H9 (cell line): ENCODE measurements around the gene C1orf159. TPM values are rescaled to one million over a fixed set of nuclear protein-coding genes. Genes with fewer than 3 reads are reported as not detected.

ENCODE experiments used
- DNase-seq: peaks from one replicate; pipeline ENCODE4 v3.0.0-alpha.2; 2017
- H2AFZ ChIP-seq: one replicate; pipeline ENCODE4 v1.6.1; 2013; ENCODE audit warnings: mild to moderate bottlenecking, low read length, control low read depth, moderate library complexity
- H2AK5ac ChIP-seq: 2 replicates; pipeline ENCODE4 v1.6.1; 2013; ENCODE audit warnings: low read length, control low read depth, mixed read lengths; ENCODE audit not compliant: insufficient read length
- H2BK120ac ChIP-seq: one replicate; pipeline ENCODE4 v1.6.1; 2013; ENCODE audit warnings: low read depth, mild to moderate bottlenecking, low read length, control low read depth, inconsistent platforms; ENCODE audit not compliant: poor library complexity, severe bottlenecking
- H2BK12ac ChIP-seq: 2 replicates; pipeline ENCODE4 v1.6.1; 2013; ENCODE audit warnings: low read length, control low read depth, mixed read lengths, low read depth; ENCODE audit not compliant: insufficient read length
- H2BK15ac ChIP-seq: 2 replicates; pipeline ENCODE4 v1.6.1; 2013; ENCODE audit warnings: low read depth, low read length, control low read depth
- H2BK20ac ChIP-seq: one replicate; pipeline ENCODE4 v1.6.1; 2013; ENCODE audit warnings: low read depth, mild to moderate bottlenecking, low read length, control low read depth, inconsistent platforms; ENCODE audit not compliant: poor library complexity, severe bottlenecking
- H2BK5ac ChIP-seq: 2 replicates; pipeline ENCODE4 v1.6.1; 2013; ENCODE audit warnings: low read length, control low read depth, mixed read lengths; ENCODE audit not compliant: insufficient read length
- H3K14ac ChIP-seq: 2 replicates; pipeline ENCODE4 v1.6.1; 2013; ENCODE audit warnings: low read length, control low read depth; ENCODE audit not compliant: insufficient read depth
- H3K18ac ChIP-seq: 2 replicates; pipeline ENCODE4 v1.6.1; 2013; ENCODE audit warnings: low read depth, mild to moderate bottlenecking, mixed read lengths, low read length, control low read depth; ENCODE audit not compliant: insufficient read length
- H3K23ac ChIP-seq: 2 replicates; pipeline ENCODE4 v1.6.1; 2013; ENCODE audit warnings: low read length, control low read depth, mixed read lengths, low read depth; ENCODE audit not compliant: insufficient read length
- H3K23me2 ChIP-seq: 2 replicates; pipeline ENCODE4 v1.6.1; 2013; ENCODE audit warnings: low read depth, mild to moderate bottlenecking, mixed read lengths, low read length, control low read depth; ENCODE audit not compliant: insufficient read length, poor library complexity, severe bottlenecking
- H3K27ac ChIP-seq: 2 replicates; pipeline ENCODE4 v1.5.1; 2013; ENCODE audit warnings: low read length, control low read depth, mixed read lengths, low read depth; ENCODE audit not compliant: insufficient read length
- H3K27me3 ChIP-seq: 2 replicates; pipeline ENCODE4 v1.6.1; 2013; ENCODE audit warnings: low read length, control low read depth, inconsistent platforms; ENCODE audit not compliant: insufficient read depth
- H3K4ac ChIP-seq: 2 replicates; pipeline ENCODE4 v1.6.1; 2013; ENCODE audit warnings: low read depth, mild to moderate bottlenecking, control low read depth, inconsistent platforms, low read length, moderate library complexity
- H3K4me1 ChIP-seq: 2 replicates; pipeline ENCODE4 v1.6.1; 2013; ENCODE audit warnings: low read length, control low read depth, inconsistent platforms; ENCODE audit not compliant: insufficient read depth
- H3K4me2 ChIP-seq: 2 replicates; pipeline ENCODE4 v1.6.1; 2013; ENCODE audit warnings: low read length, control low read depth, mixed read lengths; ENCODE audit not compliant: insufficient read length, insufficient read depth
- H3K56ac ChIP-seq: 2 replicates; pipeline ENCODE4 v1.6.1; 2013; ENCODE audit warnings: low read depth, mild to moderate bottlenecking, mixed read lengths, low read length, control low read depth; ENCODE audit not compliant: insufficient read length
- H3K79me1 ChIP-seq: 2 replicates; pipeline ENCODE4 v1.6.1; 2013; ENCODE audit warnings: low read depth, mild to moderate bottlenecking, moderate library complexity, low read length, control low read depth, inconsistent platforms; ENCODE audit not compliant: insufficient read depth, poor library complexity, severe bottlenecking
- H3K79me2 ChIP-seq: 2 replicates; pipeline ENCODE4 v1.6.1; 2013; ENCODE audit warnings: low read length, control low read depth, inconsistent platforms; ENCODE audit not compliant: insufficient read depth
- H3K9ac ChIP-seq: 2 replicates; pipeline ENCODE4 v1.6.1; 2013; ENCODE audit warnings: low read length, control low read depth, mixed read lengths; ENCODE audit not compliant: insufficient read length; ENCODE audit errors: extremely low read depth
- H3K9me3 ChIP-seq: one replicate; pipeline ENCODE4 v1.6.1; 2013; ENCODE audit warnings: low read depth, low read length, inconsistent platforms; ENCODE audit not compliant: control insufficient read depth
- H3T11ph ChIP-seq: one replicate; pipeline ENCODE4 v1.6.1; 2013; ENCODE audit warnings: mild to moderate bottlenecking, low read length, control low read depth, inconsistent platforms
- H4K20me1 ChIP-seq: one replicate; pipeline ENCODE4 v1.6.1; 2013; ENCODE audit not compliant: control insufficient read depth, insufficient read length, insufficient read depth
- H4K5ac ChIP-seq: 2 replicates; pipeline ENCODE4 v1.6.1; 2013; ENCODE audit warnings: low read depth, mild to moderate bottlenecking, mixed read lengths, low read length, control low read depth; ENCODE audit not compliant: insufficient read length
- H4K8ac ChIP-seq: replicated peaks from 2 replicates; pipeline ENCODE4 v1.6.1; 2013; ENCODE audit warnings: low read length, control low read depth, mixed read lengths, low read depth; ENCODE audit not compliant: insufficient read length
- H4K91ac ChIP-seq: 2 replicates; pipeline ENCODE4 v1.6.1; 2013; ENCODE audit warnings: low read depth, mild to moderate bottlenecking, moderate library complexity, mixed read lengths, low read length, control low read depth; ENCODE audit not compliant: insufficient read length
- H3K27ac Mint-ChIP-seq, 3 experiments: 2 replicates in 2 of 3; 3 replicates in 1 of 3; pipeline ENCODE4 v1.8.0; 2020 to 2021; ENCODE audit warnings: mixed read lengths in 3 of 3, mild to moderate bottlenecking in 1 of 3, moderate library complexity in 1 of 3
- H3K27me3 Mint-ChIP-seq: 2 replicates; pipeline ENCODE4 v1.8.0; 2021; ENCODE audit warnings: low read depth, mild to moderate bottlenecking, moderate library complexity, mixed read lengths
- H3K36me3 Mint-ChIP-seq, 3 experiments: 2 replicates in 2 of 3; 3 replicates in 1 of 3; pipeline ENCODE4 v1.8.0; 2020 to 2021; ENCODE audit warnings: low read depth in 3 of 3, mixed read lengths in 3 of 3; ENCODE audit not compliant: insufficient read depth in 1 of 3
- H3K4me1 Mint-ChIP-seq, 2 experiments: 2 replicates each; pipeline ENCODE4 v1.8.0; 2020; ENCODE audit warnings: mixed read lengths in 2 of 2
- H3K4me3 Mint-ChIP-seq, 2 experiments: 2 replicates in 1 of 2; 3 replicates in 1 of 2; pipeline ENCODE4 v1.8.0; 2020 to 2021; ENCODE audit warnings: mild to moderate bottlenecking in 2 of 2, mixed read lengths in 2 of 2, moderate library complexity in 1 of 2
- H3K9me3 Mint-ChIP-seq, 2 experiments: 2 replicates in 1 of 2; 3 replicates in 1 of 2; pipeline ENCODE4 v1.8.0; 2020; ENCODE audit warnings: mild to moderate bottlenecking in 2 of 2, mixed read lengths in 2 of 2, moderate library complexity in 1 of 2
- CTCF ChIP-seq: fragments of 200-600 bp; sonication (generic); conservative IDR thresholded peaks from 3 replicates; pipeline ENCODE4 v1.8.0; 2021; ENCODE audit warnings: antibody characterized with exemption, mild to moderate bottlenecking
- WGBS: extraction: QIAGEN DNeasy Blood & Tissue Kit; methylation state at CpG from one replicate; pipeline ENCODE4 v1.1.7; 2013; ENCODE audit warnings: missing lambda C conversion rate, low lambda C conversion rate, mixed read lengths; ENCODE audit not compliant: insufficient read length; ENCODE audit errors: extremely low coverage; 5-methylcytosine and 5-hydroxymethylcytosine counted together
- total RNA-seq: library from RNA; stranded (reverse); gene quantifications from 2 replicates; pipeline ENCODE4 v1.2.1, GENCODE V29; 2021

Gene C1orf159
- total RNA-seq, 1 experiment from 2014 or later, result 12.3 TPM

DNA sequence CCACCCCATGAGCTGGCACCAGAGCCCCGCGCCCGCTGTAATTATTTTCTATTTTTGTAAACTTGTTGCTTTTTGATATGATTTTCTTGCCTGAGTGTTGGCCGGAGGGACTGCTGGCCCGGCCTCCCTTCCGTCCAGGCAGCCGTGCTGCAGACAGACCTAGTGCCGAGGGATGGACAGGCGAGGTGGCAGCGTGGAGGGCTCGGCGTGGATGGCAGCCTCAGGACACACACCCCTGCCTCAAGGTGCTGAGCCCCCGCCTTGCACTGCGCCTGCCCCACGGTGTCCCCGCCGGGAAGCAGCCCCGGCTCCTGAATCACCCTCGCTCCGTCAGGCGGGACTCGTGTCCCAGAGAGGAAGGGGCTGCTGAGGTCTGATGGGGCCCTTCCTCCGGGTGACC, 60.9 kb downstream of the C1orf159 start:
- peaks cover 6% of the 10 kb centered on the region; the same call in 1 of the 2 replicates for H3K27me3 ChIP-seq
- Mint-ChIP-seq H3K4me1 (peaks cover 7 to 11% of the 10 kb centered on the region in 2 experiments), H3K9me3 (no peaks in the 10 kb centered on the region), H3K36me3 (peaks cover 10 to 38% (median 34%) of the 10 kb centered on the region in 3 experiments), H3K27ac (no peak overlapping the region), H3K27me3 (peaks cover 34% of the 10 kb centered on the region), H3K4me3 (no peak overlapping the region)
- no peak overlapping the region for H3K4ac ChIP-seq
- H3K4me1 ChIP-seq, result no peaks in the 10 kb centered on the region
- H2BK12ac ChIP-seq, result no peak overlapping the region
- no peaks in the 10 kb centered on the region for H4K20me1 ChIP-seq
- no peak for TF ChIP-seq CTCF
- H3K23me2 ChIP-seq, result peaks cover 8% of the 10 kb centered on the region
- no peak overlapping the region for H2BK20ac ChIP-seq
- H4K8ac ChIP-seq, result no peak overlapping the region
- H2AFZ ChIP-seq, result no peak overlapping the region
- H4K91ac ChIP-seq, result no peak overlapping the region
- H3K4me2 ChIP-seq, result no peak overlapping the region
- no peak overlapping the region for H2BK120ac ChIP-seq
- H2AK5ac ChIP-seq, result no peak overlapping the region
- WGBS, result no CpG with 5 or more reads among the region's 23 CpGs
- H3K79me2 ChIP-seq, result no peaks in the 10 kb centered on the region; the same call in 1 of the 2 replicates
- no peak overlapping the region for H2BK5ac ChIP-seq
- H4K5ac ChIP-seq, result no peak overlapping the region
- H3K23ac ChIP-seq, result no peak overlapping the region
- DNase-seq, result no peak
- H3K14ac ChIP-seq, result no peak overlapping the region
- H3T11ph ChIP-seq, result no peak overlapping the region
- H3K79me1 ChIP-seq, result no peaks in the 10 kb centered on the region
- no peak overlapping the region for H3K9ac ChIP-seq
- H3K56ac ChIP-seq, result no peak overlapping the region
- H3K9me3 ChIP-seq, result no peaks in the 10 kb centered on the region
- H3K18ac ChIP-seq, result no peak overlapping the region
- H3K27ac ChIP-seq, result no peak overlapping the region
- H2BK15ac ChIP-seq, result no peak overlapping the region
